Activated T-helper 1 cell treated with anti-CD3 and anti-CD28 coated beads, Interleukin-2, amount 50 U/mL, for 16 hours (primary cell): ENCODE results near the gene AUTS2.

ENCODE experiments used
- DNase-seq, 2 donors: peaks; one replicate each; pipeline ENCODE4 v3.0.0-alpha.2; 2020; ENCODE audit warnings: low read depth in 1 of 2, low spot score in 1 of 2

The AUTS2 gene

GRCh38 chr7:69654849-69655707 is 56.8 kb downstream of the AUTS2 start:
- DNase-seq: no peak

- DNase-seq: no peak
Observed at GRCh38 chr7:69656077-69656476, 57.8 kb downstream of the AUTS2 start.

GRCh38 chr7:69656890-69657289 is 58.6 kb downstream of the AUTS2 start:
- no peak for DNase-seq

- DNase-seq: no peak
Observed at GRCh38 chr7:69657331-69657730, 59.1 kb downstream of the AUTS2 start.

DNA sequence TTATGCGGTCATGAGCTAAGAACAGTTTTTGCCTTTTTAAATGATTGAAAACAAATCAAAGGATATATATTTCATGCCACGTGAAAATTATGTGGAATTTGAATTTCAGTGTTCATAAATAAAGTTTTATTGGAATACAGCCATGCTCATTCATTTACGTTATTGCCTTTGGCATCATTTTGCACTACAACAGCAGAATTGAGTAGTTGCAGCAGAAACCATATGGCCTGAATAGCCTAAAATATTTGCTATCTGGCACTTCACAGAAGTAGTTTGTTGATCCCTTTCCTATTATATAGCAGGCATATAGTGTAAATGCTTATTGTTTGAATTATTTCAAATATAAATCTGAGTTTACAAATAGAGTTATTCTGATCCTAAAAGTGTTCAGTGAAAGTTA is 59.7 kb downstream of the AUTS2 start:
- DNase-seq: no peak

- no peak for DNase-seq
Observed at GRCh38 chr7:69659983-69660382, 61.7 kb downstream of the AUTS2 start.

GRCh38 chr7:69661342-69661741 is 63.1 kb downstream of the AUTS2 start:
- DNase-seq: no peak

DNA sequence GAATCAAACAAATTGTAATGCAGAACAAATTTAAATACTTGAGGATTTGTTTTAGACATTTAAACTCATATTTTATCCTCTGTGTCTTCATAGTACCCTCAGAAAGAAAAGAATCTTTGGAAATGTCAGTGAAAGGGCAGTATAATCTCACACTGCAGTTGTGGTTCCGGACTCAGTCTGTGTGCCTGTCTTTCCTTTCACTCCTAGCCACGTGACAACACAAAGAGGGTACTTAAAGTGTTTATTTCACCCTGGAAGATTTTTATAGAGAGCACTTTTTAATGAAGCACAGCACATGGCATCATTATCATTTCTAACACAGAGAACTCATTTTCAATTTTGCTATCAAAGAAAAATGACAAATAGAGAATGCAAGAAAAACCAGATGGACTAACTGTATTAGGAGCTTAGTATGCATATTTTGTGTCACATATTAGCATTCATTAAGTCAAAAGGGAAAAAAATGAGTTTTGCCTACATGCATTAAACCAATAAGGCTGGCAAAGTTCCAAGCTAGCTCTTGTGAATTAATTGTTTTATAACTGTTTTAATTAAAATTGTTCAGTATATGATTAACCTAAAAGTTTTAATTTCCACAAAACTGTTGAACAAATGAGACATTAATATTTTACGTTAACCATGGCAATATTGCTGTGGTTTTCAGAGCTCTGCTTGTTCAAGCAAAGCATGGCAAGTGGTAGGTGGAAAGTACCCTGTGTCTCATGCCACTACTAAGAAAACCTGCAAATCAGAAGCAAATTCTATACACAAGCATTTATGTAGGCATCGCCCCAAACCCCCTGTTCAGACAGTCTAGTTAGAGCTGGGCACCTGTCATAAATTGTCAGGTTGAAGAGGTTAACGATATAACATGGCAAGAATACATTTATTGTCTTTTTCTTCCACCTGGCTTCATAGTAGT is 65.9 kb downstream of the AUTS2 start:
- DNase-seq: no peak

GRCh38 chr7:69665369-69665768 is 67.1 kb downstream of the AUTS2 start:
- no peak for DNase-seq

- DNase-seq: no peak
Observed at GRCh38 chr7:69668339-69668870, 70.1 kb downstream of the AUTS2 start.

DNA sequence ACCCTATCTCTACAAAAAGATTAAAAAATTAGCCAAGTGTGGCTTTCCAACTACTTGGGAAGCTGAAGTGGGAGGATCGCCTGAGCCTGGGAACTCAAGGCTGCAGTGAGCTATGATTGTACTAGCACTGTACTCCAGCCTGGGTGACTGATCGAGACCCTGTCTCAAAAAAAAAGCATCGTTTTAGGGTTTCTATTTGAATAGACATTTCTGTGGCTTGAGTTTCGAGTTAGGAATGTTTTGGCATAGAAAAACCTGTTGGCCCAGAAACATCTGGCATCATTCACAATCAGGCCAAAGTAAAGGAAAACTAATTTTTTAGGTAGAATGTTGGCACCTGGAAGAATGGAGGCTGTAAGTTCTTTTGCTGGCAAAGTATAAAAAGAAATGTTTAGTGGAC is 72.4 kb downstream of the AUTS2 start:
- no peak for DNase-seq

DNA sequence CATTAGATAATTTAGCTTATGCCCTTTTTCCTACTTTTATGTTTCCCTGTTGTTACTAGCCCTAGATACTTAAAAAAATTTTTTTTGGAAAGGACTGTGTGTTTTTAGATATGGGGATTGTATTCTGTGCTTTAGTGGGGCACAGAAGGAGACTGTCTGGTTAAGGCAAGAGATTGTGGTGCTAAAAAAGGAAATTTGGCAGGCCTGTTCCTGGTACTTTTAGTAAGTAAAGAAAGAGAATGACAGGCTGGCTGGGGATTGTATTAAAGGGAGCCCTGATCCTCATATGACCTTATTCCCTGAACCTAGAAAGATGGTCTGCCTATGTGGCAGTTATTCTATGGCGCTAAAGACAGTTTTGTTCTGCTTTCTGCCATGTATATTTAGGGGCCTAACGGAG is 74.8 kb downstream of the AUTS2 start:
- DNase-seq: no peak

DNA sequence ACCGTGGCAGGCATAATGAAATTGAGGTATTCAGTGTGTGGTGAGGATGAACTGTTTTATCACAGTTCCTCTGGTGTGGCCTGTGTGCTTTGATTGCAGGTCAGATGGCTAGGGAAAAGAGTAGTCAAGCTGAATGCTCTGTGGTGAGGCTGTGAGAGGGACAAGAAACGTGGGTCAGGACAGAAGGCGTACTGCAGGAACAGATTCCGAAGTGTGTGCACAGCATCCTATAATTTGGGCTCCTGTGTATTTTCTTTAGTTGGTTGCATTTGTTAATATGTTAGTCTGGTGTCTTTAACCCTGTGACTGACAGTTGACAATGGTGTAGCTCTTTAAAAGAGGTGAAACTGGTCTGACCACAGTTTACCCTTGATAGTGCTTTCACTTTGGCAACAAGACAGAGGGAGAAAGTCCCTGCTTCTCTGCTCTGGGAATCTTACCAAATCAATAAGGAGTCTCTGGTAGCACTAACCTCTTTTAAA is 76.5 kb downstream of the AUTS2 start:
- DNase-seq: no peak

GRCh38 chr7:69676247-69676646 is 78.0 kb downstream of the AUTS2 start:
- DNase-seq: no peak

DNA sequence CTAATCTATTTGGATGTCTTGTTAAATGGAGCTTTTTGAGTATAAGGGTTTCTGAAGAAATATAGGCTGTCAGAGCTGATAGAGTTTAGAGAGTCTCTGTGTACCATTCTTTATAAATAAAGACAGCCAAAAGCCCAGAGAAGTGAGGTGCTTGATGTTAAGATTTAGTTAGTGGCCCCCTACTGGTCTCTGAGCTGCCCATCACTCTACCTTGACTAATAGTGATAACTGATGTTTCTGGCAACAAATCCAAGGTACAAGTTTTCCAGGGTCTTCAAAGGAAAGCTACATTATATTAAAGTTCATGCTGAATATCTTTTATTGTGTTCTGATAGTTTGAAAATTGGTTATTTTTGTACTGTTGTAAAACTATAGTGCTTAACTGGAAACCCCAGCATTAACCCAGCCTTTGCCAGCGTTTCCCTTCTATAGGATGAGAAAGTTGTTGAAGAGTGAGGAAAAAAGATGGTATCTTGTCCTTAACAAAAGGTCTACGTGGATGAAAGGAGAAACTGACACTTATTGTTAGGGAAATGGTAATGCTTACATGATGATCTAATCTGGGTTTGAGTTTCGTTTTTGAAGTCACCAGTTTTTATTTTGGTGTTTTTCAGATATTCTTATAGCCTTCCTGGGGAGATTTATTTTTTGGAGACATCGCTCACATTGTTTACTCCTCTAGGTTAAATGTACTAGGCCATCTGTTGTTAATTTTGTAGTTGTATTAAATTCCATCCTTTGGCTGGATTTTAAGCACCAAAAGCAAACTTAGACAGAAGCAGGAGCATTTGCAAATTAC is 79.0 kb downstream of the AUTS2 start:
- no peak for DNase-seq

DNA sequence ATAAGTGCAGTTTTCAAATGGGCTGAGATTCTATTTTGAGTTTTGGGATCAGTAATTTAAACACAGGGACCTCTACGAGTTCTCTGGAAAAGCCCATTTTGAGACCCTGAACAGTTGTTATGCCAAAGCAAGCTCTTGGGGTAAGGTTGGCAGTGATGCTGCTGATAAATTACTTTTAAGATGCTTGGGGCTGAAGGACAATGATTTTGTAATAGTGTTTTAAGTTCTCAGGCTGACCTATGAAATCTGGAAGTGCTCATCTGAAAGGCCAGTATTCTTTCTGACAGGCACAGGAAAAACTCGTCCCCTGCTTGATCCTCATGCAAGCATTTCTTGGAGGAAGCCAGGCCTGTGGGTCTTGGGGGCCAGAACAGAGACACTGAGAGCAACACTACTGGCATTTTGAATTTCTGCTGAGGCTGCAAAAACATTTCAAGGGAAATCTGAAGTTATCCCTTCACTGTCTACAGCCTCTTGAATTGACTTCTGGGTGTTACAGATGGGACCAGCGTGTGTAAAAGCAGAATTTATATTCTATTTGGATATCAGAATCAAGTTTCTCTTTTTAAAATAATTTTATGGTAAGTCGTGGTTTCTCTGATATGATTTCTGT is 79.7 kb downstream of the AUTS2 start:
- DNase-seq: no peak

- no peak for DNase-seq
Observed at GRCh38 chr7:69678494-69679187, 80.4 kb downstream of the AUTS2 start.

DNA sequence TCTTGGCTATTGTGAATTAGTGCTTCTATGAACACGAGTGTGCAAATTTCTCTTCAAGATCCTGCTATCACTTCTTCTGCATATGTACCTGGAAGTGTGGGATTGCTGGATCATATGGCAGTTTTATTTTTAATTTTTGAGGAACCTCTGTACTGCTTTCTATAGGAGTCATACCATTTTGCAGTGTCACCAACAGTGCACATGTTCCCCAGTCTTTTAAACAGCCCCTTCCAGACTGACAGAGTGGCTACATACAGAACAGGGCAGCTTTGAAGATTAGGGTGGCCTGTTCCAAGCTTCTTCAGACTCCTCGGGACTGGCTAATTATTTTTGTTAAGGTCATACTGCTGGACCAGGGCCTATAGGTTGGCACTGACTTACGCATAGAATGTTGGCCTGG is 82.9 kb downstream of the AUTS2 start:
- no peak for DNase-seq

GRCh38 chr7:69682518-69682917 is 84.2 kb downstream of the AUTS2 start:
- no peak for DNase-seq

DNA sequence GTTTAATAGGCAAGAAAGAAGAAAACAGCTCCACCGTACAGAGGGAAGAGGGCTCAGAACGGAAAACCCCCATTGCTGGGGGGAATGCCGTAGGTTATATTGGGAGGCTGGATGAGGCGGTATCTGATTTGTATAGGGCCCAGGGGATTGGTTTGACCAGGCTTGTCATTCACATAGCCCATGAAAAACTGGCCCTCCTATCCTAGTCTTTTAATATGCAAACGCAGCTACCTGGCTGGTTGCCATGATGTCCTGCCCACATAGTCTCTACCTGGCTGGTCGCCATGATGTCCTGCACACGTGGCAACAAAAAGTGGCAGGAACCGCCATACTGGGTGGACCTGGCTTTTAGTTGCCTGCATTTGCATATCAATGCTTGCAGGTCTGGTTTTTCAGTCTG is 84.7 kb downstream of the AUTS2 start:
- no peak for DNase-seq
